Activated T-helper 1 cell treated with Interleukin-2 at 50 U/mL for 16 hours (primary cell): Measurements from ENCODE around the gene TP73.
"Not testable (repeated sequence)": the region's sequence is repeated elsewhere in the genome, so short reads cannot be mapped to it uniquely, and the experiment has no call there.

ENCODE experiments used
- DNase-seq: peaks from one replicate; pipeline ENCODE4 v3.0.0-alpha.2; 2020; ENCODE audit warnings: low read depth

Gene TP73

DNA sequence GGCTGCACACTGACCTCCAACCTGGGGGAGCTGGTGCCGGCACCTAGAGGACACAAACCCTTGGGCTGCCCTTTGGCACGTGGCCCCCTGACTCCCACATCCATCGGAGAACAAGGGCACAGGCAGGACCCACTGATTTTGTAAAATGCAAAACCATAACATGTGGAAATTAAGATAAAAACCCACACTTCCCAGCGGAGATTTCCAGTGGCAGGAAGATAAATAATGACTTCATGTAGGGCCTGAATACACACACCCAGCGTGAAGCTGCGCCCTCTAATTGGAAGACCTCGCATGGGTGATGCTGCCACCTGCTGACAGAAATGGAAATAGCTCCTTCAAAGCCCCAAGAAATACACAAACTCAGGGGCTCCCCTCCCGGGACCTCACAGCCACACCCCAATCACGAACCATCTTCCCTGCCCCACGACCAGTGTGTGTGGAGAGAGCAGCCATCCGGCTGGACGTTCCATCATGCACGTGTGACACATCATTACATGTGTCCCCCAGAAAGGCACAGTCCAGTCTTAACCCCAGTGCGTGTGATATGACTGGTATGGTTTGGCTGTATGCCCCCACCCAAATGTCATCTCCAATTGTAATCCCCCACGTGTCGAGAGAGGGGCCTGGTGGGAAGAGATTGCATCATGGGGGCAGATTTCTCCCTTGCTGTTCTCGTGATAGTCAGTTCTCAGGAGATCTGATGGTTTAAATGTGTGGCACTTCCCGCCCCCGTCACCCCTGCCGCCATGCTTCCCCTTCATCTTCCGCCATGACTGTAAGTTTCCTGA lies 33.2 kb upstream of the TP73 start:
- peak; percentile 54 for DNase-seq

- no peak for DNase-seq
These were observed 31.6 kb upstream of the TP73 start for GRCh38 chr1:3620708-3621107.

DNA sequence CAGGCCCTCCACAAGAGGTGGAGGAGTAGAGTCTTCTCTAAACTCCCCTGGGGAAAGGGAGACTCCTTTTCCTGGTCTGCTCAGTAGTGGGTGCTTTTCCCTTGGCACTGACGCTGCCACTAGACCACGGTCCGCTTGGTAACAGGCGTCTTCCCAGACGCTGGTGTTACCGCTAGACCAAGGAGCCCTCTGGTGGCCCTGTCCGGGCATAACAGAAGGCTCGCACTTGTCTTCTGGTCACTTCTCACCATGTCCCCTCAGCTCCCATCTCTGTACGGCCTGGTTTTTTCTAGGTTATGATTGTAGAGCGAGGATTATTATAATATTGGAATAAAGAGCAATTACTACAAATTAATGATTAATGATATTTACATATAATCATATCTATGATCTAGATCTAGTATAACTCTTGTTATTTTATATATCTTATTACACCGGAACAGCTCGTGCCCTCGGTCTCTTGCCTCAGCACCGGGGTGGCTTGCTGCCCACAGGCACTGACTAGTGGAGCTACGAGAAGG lies 31.1 kb upstream of the TP73 start:
- not testable (repeated sequence) for DNase-seq

- not testable (repeated sequence) for DNase-seq
These were observed 30.2 kb upstream of the TP73 start for GRCh38 chr1:3622102-3622501.

DNA sequence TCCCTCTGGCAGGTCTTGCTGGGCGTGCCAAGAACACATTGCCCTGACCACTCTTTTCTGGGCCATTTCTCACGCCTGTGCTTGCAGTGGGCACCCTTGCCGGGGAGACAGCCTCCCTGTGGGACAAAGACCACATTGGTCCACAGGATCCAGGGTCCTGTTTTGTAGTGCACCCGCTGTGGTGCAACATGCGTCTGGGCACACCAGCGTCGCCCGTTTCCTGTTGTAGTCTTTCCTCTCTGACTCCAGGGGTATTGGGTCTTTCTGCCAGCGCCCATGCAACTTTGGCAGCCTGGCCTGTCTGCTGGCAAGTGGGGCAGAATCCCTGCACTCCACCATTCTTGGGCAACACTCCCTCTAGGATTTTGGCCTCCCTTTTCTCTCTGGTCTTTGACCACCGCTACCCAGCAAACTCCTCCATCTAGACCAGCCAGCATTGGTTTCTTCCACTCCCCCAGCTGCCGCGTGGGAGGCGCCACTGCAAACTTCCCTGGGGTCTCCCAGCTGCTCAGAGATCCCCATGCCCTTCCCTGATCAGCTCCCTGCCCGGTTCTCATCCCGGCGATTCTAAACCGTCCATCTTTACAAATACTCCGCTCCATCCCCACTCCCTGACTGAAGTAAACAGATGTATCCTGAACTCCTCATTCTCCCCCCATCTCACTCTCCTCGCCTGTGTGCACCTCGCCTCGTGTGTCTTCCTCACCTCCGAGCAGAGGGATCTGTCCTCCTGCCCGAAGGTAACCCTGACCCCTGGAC lies 28.7 kb upstream of the TP73 start:
- no peak for DNase-seq

DNA sequence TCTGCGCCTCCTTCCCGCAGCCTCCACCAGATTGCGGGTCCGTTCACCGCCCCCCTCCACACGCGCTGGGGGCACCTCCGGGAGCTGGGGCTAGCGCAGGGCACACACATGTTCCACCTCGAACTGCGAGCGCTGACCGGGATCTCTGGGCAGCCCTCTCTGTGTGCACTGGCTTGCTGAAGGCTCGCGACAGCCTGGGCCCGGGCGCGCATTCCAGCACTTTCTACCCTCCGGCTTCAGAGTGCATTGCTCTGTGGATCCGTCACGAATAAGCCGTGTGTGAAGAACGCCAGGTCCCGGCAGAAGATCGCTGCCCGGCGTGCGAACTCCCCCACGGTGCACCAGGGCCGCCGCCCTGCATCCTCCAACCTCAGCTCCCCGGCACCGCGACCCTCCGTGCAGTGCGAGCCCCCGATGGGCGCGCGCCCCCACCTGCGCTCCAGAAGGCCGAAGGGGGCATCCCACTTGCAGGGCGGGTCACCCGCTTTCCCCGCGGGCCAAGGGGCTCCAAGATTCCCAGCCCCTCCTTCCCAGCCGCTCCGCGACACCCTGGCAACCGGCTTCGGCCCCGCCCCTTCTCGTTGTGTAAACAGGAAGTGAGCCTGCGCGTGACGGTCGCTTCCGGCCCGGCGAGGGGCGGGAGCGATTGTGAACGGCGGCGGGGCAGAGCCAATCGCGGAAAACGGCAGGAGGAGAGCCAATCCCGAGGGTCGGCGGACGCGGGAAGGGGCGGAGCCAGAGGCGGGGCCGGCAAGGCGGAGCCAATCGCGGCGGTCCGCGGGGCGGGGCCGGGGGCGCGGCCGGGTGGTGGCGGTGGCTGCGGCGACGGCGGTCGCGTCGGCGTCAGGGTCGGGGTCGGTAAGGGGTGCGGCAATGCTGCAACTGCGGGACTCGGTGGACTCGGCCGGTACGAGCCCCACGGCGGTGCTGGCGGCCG lies 27.8 kb upstream of the TP73 start, which contains the start of gene TPRG1L:
TPRG1L (plus strand) TSS at position 816 of the 937 bp plus-strand sequence; CDS start at position 874, 58 bp downstream.
- peak; percentile 99 for DNase-seq

DNA sequence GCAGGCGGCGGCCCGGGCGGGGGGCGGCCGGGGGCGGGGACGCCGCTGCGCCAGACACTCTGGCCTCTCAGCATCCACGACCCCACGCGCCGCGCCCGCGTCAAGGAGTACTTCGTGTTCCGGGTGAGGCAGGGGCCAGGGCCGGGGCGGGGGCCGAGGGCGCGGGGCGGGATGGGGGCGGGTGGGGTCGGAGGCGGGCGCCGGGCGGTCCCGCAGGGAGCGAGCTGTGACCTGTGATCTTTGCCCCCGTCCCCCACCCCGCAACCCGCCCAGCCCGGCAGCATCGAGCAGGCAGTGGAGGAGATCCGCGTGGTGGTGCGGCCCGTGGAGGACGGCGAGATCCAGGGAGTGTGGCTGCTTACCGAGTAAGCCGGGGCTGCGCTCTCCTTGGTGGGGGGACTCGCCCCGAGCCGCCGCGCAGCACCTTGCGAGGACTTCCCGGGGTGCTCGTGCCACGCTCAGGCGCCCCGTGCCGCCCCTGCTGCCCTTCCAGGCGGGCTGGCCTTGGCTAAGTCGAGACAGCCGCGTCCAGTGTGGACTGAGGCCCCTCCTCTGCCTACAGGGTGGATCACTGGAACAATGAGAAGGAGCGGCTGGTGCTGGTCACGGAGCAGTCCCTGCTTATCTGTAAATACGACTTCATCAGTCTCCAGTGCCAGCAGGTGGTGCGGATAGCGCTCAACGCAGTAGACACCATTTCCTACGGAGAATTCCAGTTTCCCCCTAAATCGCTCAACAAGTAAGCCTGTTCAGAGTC lies 27.0 kb upstream of the TP73 start:
- no peak for DNase-seq

GRCh38 chr1:3626025-3626424 lies 26.3 kb upstream of the TP73 start:
- DNase-seq, result no peak

DNA sequence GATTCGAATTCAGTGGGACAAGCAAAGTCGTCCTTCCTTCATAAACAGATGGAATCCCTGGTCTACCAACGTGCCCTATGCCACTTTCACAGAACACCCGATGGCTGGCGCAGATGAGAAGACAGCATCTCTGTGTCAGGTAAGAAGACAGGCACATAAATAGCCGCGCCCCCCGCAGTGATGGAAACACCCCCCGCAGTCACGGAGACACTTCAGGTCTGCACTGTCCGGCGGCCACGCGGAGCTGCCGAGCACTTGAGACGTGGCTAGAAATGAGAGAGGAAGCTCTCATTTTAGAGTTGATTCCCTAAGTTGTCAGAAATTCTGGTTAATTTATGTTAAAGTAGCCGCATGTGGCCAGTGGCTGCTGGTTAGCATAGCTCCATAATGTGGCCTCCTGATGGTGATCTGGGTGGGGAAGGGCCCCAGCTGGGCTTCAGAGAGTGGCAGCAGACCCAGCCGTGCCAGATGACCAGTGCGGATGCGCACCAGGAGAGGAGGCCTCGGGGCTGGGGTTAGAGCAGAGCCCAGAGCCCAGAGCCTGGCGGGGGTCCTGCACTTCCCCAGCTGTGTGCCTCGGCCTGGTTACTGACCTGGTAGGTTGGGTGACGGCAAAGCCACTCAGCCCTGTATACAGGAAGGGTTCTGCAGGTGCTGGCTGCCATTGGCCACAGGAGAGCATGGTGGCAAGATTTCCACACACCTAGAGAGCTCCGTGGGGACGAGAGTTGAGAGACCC lies 24.6 kb upstream of the TP73 start:
- no peak for DNase-seq

- no peak for DNase-seq
These were observed 23.9 kb upstream of the TP73 start for GRCh38 chr1:3628445-3628844.

GRCh38 chr1:3629561-3630160 lies 22.7 kb upstream of the TP73 start:
- no peak for DNase-seq

- no peak for DNase-seq
These were observed 22.1 kb upstream of the TP73 start for GRCh38 chr1:3630161-3630611.

DNA sequence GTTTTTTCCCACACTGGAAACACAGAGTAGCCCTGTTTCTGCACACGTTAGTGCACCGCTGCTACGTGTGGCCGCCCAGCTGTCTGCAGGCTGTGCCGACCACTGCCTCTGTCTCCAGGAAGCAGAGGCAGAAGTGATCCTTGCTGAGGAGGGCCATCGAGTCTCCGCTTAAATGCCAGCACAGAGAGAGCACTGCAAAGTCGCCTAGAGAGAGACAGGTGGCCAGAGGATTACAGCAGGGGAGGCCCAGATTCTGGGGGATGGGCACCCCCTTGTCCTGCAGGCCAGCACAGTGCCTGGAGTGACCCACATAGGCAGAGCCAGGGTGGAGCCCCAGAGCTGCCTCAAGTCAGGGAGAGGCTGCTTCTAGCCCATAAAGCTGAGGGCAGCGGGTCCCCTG lies 21.4 kb upstream of the TP73 start:
- no peak for DNase-seq

DNA sequence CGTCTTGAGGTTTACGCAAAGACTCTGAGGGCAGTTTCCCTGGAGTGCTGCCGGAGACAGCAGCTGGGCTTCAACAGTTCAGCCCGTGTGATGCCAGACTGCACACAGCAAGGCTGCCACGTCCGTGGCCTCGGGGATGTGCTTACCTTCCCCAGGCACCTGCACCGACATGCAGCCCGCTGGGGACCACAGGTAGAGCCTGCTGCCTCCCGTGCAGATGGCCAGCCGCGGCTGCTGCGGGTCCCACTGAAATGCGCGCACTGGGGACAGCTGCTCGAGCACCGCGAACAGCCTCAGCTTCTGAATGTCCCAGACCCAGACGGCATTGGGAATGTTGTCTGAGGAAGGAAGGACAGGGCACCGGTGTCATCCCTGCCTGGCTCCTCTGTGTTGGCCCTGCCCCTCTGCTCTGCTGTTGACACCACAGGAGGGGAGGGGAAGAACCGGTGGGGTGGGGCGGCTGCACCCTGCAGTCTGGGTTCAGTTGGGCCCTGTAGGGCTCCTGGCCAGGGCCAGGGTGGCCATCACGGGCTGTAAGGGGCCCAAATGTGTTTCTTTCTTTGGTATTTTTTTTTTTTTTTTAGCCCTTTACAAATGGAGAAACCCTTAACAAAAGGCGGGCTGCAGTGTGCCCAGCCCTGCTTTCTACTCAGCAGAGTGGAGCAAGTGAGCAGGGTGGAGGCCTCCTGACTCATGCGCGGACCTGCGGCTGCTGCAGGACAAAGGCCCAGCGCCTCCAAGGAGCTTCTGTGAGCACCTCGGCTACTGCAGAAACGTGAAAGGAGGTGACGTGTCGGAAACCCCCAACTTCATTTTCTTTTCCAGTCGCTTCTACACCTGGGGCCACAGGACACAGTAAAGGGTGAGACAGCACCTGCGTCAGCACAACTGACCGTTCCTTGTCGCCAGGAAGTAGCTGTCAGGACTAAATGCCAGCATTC lies 20.7 kb upstream of the TP73 start:
- no peak for DNase-seq

GRCh38 chr1:3632298-3632697 lies 20.0 kb upstream of the TP73 start:
- DNase-seq, result no peak

DNA sequence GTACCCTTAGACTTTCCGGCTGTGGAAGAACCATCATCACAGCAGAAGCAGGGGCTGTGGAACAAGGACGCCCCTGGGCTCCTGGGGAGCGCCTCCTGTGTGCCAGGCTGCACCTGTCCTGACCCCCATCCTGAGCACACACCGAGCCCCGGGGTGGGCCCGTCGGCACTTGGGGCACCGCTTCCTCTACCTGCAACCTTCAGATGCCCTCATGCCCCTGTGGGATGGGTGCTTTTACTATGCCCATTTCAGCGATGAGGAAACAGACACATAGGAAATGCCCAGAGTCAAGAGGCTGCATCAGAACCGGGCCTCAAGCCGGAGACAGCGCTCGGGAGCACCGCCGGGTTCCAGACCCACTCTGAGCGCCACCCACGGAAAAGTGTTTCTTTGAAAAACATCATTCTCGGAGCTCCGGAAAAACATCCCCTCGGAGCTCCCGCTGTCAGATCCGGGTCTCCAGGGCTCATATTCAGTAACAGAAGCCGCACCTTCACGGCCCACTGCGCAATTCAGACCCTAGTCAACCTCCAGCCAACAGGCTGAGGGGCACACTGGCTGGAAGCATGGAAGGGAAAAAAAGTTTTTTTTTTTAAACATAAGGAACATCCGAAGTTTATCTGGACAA lies 19.5 kb upstream of the TP73 start:
- DNase-seq, result no peak

GRCh38 chr1:3633344-3634058 lies 18.8 kb upstream of the TP73 start:
- DNase-seq, result no peak
